Ureter (tissue), 1 donor: ENCODE measurements around the gene ADAMTS9. TPM values are rescaled to one million over a fixed set of nuclear protein-coding genes. Genes with fewer than 3 reads are reported as not detected.

Experiments used
- DNase-seq: peaks from one replicate; pipeline ENCODE4 v3.0.0-alpha.2; 2020; ENCODE audit warnings: low spot score
- total RNA-seq: library from RNA; stranded (reverse); gene quantifications from one replicate; pipeline ENCODE4 v1.2.4, GENCODE V29; 2023
- donor health status: DM: yes; HTN: yes; CAD: no.

The ADAMTS9 gene
- total RNA-seq: 153 TPM

- peak; percentile 79 for DNase-seq
These were observed at the start of gene ADAMTS9 for GRCh38 chr3:64687781-64688604. Gene ADAMTS9, minus strand, starts transcription at chr3:64688000. Its CDS starts 343 bp downstream, at chr3:64687657.

GRCh38 chr3:64732576-64732975 is 44.8 kb upstream of the ADAMTS9 start:
- no peak for DNase-seq

GRCh38 chr3:64730681-64731080 is 42.9 kb upstream of the ADAMTS9 start:
- no peak for DNase-seq

GRCh38 chr3:64728994-64729393 is 41.2 kb upstream of the ADAMTS9 start:
- no peak for DNase-seq

- DNase-seq: no peak
These were observed 40.6 kb upstream of the ADAMTS9 start for GRCh38 chr3:64728428-64728827.

GRCh38 chr3:64726414-64727090 is 38.8 kb upstream of the ADAMTS9 start:
- no peak for DNase-seq

GRCh38 chr3:64718976-64719375 is 31.2 kb upstream of the ADAMTS9 start:
- DNase-seq: no peak

- no peak for DNase-seq
These were observed 30.2 kb upstream of the ADAMTS9 start for GRCh38 chr3:64717872-64718613.

- DNase-seq: no peak
These were observed 29.6 kb upstream of the ADAMTS9 start for GRCh38 chr3:64717411-64717810.

GRCh38 chr3:64716110-64716710 is 28.4 kb upstream of the ADAMTS9 start:
- DNase-seq: no peak

GRCh38 chr3:64715211-64715982 is 27.6 kb upstream of the ADAMTS9 start:
- DNase-seq: no peak

GRCh38 chr3:64708456-64708855 is 20.7 kb upstream of the ADAMTS9 start:
- no peak for DNase-seq

- no peak for DNase-seq
These were observed 18.1 kb upstream of the ADAMTS9 start for GRCh38 chr3:64705946-64706345.

- DNase-seq: no peak
These were observed 9.1 kb upstream of the ADAMTS9 start for GRCh38 chr3:64696896-64697295.

- DNase-seq: no peak
These were observed 6.3 kb upstream of the ADAMTS9 start for GRCh38 chr3:64694114-64694513.

GRCh38 chr3:64693031-64693430 is 5.2 kb upstream of the ADAMTS9 start:
- DNase-seq: no peak

- no peak for DNase-seq
These were observed 3.3 kb upstream of the ADAMTS9 start for GRCh38 chr3:64691051-64691450.

GRCh38 chr3:64687086-64687780 is 567 bp downstream of the ADAMTS9 start:
- no peak for DNase-seq

GRCh38 chr3:64686446-64686908 is 1.3 kb downstream of the ADAMTS9 start:
- peak; percentile 52 for DNase-seq

- DNase-seq: peak; percentile 95
These were observed 1.9 kb downstream of the ADAMTS9 start for GRCh38 chr3:64685800-64686445.
